GM19193 (cell line): ENCODE data around the gene TUBGCP2.

Source experiments
- POLR2A ChIP-seq: IDR thresholded peaks from 4 replicates; pipeline ENCODE4 v1.6.1; 2011; ENCODE audit not compliant: insufficient read depth, insufficient read length; ENCODE audit errors: extremely low read depth

TUBGCP2 gene

DNA sequence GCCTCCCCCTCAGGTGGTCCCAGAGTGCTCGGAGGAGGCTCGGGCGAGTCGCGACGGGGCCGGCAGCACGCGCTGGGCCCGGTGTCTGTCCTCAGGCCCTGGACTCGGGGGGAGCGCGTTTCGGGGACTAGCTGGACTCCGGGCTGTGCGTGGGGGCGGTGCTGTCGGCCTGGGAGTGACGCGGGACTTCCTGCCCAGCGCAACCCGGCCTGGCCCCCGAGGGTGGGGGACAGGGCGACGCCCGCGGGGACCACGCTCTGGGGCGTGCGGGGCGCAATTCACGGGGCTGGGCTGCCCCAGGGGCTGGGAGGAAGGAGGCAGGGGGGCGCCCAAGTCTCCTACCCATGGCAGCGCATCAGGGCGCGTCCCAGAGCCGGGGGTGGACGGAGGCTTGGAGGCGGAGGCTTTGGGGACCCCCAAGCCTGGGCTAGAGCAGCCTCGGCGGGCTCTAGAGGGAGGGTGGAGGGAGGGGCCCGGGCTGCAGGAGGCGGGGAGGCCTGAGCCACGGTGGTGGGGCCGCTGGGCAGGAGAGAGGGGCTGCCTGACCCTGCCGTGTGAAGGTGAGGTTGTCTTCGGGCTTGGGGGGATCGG is 73.3 kb downstream of the TUBGCP2 start:
- no peak for TF ChIP-seq POLR2A

DNA sequence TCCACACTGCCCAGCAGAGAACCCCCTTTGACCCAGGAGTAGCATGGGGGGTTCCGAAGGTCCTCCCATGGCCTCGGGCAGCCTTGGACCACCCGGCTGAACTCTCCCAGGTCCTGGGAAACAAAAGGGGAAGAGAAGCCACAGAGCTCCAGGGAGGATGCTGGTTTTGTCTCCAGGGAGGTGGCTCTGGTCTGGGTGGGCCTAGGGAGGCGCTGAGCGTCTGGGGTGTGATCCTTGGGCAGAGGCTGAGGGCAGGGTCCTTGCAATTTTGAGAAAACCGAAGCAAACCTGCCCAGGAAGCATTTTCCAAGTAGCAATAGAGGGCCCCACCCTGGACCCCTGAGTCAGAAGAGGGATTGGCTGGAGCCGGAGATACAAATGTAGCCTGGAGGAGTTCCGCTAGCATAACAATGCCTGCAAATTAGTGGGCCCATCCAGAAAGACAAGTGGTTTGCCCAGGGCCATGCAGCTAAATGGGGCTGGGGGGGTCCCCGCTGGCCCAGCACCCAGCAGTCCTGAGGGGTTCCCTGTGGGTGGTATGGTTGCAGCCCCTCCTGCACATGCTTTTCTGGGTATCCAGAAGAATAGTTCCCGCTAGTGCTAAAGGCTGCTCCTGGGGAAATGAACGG is 76.6 kb downstream of the TUBGCP2 start:
- TF ChIP-seq POLR2A: no peak

DNA sequence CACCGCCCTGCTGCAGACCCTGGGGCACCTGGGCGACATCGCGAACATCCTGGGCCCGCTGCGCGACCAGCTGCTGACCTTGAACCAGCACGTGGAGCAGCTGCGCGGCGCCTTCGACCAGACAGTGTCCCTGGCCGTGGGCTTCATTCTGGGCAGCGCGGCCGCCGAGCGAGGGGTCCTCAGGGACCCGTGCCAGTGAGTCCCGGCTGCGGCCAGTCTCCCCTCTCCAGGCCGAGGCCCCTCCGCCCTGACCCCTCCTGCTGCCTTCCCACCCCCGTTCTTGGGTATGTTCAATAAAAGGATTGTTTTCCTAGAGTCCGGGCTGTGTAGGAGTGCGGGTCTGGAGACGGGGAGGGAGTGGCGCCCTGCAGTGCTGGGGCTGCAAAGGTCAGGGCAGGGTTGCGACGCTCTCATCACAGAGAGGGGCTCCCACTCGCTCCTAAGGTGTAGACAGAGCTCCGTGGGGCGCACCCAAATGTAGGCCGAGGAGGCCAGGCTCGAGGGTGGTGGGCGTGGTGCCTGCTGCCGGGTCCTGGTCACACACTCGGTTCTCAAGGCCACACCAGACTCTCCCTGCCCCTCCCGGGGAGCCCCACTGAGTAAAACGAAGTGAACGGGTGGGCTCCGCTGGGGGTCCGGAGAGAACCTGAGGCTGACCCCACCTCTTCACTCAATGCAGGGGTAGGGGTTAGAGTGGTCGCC is 77.3 kb downstream of the TUBGCP2 start:
- no peak for TF ChIP-seq POLR2A

DNA sequence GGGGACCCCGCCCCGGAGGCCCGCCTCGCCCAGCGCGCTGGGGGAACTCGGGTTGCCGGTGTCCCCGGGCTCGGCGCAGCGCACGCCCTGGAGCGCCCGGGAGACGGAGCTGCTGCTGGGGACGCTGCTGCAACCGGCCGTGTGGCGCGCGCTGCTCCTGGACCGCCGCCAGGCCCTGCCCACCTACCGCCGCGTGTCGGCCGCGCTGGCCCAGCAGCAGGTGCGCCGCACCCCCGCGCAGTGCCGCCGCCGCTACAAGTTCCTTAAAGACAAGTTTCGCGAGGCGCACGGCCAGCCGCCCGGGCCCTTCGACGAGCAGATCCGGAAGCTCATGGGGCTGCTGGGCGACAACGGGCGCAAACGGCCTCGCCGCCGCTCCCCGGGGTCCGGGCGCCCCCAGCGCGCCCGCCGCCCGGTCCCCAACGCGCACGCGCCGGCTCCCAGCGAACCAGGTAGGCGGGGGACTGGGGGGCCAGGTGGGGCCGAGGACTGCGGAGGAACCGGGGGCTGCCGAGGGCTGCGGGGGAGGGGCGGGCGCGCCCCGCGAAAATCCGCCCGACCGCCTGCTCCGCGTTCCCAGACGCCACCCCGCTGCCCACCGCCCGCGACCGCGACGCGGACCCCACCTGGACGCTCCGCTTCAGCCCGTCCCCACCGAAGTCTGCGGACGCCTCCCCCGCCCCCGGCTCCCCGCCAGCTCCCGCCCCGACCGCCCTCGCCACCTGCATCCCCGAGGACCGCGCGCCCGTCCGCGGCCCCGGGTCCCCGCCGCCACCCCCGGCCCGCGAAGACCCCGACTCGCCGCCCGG is 78.1 kb downstream of the TUBGCP2 start:
- no peak for TF ChIP-seq POLR2A

DNA sequence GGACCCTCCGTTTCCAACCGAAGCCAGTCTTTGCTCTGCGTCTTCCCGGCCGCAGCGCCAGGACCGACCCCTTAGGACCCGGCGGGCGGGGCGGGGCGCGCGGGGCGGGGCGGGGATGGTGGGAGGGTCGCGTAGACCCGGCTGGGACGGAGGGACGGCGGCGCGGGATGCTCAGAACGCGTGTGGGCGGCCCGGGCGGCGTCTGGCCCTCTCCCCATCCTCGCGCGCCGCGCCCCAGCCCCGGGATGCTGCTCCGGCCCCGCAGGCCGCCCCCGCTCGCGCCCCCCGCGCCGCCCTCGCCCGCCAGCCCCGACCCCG is 78.7 kb downstream of the TUBGCP2 start, which contains the start of gene UTF1:
Gene UTF1 (plus strand): TSS at position 174 of the 318 bp plus-strand sequence. CDS start 72 bp downstream, at position 246.
- no peak for TF ChIP-seq POLR2A

DNA sequence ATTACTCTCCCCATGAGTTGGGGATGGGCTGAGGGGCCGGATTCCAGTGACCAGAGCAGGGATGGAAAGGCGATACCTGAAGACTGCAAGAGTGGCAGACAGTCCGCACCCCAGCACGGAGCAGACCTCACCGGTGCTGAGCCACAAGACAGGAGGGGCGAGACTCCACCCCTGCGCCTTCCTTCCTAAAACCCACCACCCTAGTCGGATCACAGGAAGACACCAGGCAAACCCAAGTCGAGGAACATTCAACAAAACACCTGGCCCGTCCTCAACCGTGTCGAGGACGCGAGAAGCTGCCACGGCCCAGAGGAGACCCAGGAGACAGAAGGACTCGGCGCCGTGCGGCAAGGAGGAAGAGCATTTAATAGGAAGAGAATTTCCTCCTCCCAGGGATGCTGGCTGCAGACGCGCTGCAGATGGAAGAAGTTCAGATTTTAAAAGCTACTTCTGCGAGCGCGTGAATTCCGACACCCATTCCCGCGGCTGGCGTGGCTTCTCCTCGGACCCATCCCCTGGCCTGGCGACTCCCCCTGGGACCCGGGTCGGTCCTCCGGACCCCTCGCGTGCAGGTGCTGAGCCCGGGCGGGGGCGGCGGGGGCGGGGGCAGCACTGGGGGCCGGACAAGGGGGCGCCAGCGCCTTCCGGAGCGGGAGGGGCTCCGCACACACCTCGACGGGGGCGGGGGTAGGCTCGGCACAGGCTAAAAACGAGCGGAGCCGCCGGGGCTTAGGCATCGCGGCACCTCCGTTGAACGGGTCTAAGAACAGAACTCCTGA is 79.2 kb downstream of the TUBGCP2 start:
- no peak for TF ChIP-seq POLR2A
